Glutamatergic neuron (in vitro differentiated cells): ENCODE data around the gene EIF2S1. TPM values are rescaled to one million over a fixed set of nuclear protein-coding genes. Genes with fewer than 3 reads are reported as not detected.
"Not testable (repeated sequence)": the region's sequence is repeated elsewhere in the genome, so short reads cannot be mapped to it uniquely, and the experiment has no call there.

Experiments used
- DNase-seq: peaks from one replicate; pipeline ENCODE4 v3.0.0; 2022
- H3K27ac Mint-ChIP-seq: one replicate; pipeline ENCODE4 v1.8.0; 2020; ENCODE audit warnings: mild to moderate bottlenecking, mixed read lengths, inconsistent platforms; ENCODE audit not compliant: unreplicated experiment
- H3K27me3 Mint-ChIP-seq: one replicate; pipeline ENCODE4 v1.8.0; 2020; ENCODE audit warnings: mild to moderate bottlenecking, moderate library complexity, mixed read lengths, inconsistent platforms; ENCODE audit not compliant: unreplicated experiment
- H3K36me3 Mint-ChIP-seq: one replicate; pipeline ENCODE4 v1.8.0; 2020; ENCODE audit warnings: mild to moderate bottlenecking, mixed read lengths, inconsistent platforms; ENCODE audit not compliant: unreplicated experiment
- H3K4me1 Mint-ChIP-seq: one replicate; pipeline ENCODE4 v1.8.0; 2020; ENCODE audit warnings: mild to moderate bottlenecking, low read depth, mixed read lengths, inconsistent platforms; ENCODE audit not compliant: unreplicated experiment
- H3K4me3 Mint-ChIP-seq: one replicate; pipeline ENCODE4 v1.8.0; 2020; ENCODE audit warnings: mild to moderate bottlenecking, mixed read lengths, inconsistent platforms; ENCODE audit not compliant: unreplicated experiment
- H3K9me3 Mint-ChIP-seq: one replicate; pipeline ENCODE4 v1.8.0; 2020; ENCODE audit warnings: mild to moderate bottlenecking, moderate library complexity, mixed read lengths, inconsistent platforms; ENCODE audit not compliant: unreplicated experiment
- total RNA-seq: library from RNA; stranded (reverse); fragmentation: NEBNext Ultra II Directional; extraction: Animal tissue kit (Norgen Biotek cat#: 25700); gene quantifications from one replicate; pipeline ENCODE4 v1.2.1, GENCODE V29; 2021; ENCODE audit not compliant: unreplicated experiment
- TF ChIP-seq, protein P1 (sequence below): fragments of 200-600 bp; sonication (generic); IDR thresholded peaks from one replicate; pipeline ENCODE4 v1.5.0; 2021; ENCODE audit not compliant: partially characterized antibody, unreplicated experiment

EIF2S1 gene
- total RNA-seq, 1 donor from 2014 or later: 68.2 TPM

DNA sequence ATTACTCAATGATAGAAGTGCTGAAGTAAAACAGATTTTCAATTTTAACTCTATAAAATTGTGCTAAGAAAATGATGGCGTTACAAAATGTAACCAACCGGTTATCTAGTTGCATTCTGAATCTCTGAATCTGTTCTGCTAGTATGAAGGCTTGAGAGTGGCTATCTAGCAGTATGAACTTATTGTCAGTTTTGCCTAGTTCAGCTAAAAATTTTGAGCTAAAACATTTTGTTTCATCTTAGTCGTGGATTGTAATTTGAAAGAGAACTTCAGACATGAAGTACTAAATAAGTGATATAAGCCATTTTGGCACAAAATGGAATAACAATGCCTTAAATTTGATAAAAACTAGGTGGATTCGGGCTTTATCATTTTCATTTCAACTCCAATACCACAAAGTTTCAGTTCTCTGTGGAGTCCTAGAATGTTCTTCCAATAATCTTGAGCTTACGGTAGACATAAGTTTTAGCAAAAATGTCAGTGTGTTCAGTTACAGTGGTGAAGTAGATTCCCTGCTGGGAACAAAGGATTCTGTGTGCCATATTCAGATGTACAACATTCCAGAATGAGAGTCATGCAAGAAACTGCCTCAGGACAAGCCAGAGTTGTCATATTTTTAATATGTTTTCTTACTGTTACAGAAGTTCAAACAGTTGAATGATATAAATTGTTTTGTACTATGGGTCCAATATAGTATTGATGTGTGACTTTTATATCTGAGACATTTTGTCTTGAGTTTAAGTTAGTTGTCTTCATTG lies 28.6 kb upstream of the EIF2S1 start:
- Mint-ChIP-seq H3K27me3 (peaks cover 2% of the 10 kb centered on the region), H3K9me3 (peaks cover under 1% of the 10 kb centered on the region), H3K4me1 (no peaks in the 10 kb centered on the region), H3K4me3 (no peak overlapping the region), H3K36me3 (peaks cover 10% of the 10 kb centered on the region), H3K27ac (no peak overlapping the region)
- DNase-seq: no peak
- TF ChIP-seq, protein P1, sequence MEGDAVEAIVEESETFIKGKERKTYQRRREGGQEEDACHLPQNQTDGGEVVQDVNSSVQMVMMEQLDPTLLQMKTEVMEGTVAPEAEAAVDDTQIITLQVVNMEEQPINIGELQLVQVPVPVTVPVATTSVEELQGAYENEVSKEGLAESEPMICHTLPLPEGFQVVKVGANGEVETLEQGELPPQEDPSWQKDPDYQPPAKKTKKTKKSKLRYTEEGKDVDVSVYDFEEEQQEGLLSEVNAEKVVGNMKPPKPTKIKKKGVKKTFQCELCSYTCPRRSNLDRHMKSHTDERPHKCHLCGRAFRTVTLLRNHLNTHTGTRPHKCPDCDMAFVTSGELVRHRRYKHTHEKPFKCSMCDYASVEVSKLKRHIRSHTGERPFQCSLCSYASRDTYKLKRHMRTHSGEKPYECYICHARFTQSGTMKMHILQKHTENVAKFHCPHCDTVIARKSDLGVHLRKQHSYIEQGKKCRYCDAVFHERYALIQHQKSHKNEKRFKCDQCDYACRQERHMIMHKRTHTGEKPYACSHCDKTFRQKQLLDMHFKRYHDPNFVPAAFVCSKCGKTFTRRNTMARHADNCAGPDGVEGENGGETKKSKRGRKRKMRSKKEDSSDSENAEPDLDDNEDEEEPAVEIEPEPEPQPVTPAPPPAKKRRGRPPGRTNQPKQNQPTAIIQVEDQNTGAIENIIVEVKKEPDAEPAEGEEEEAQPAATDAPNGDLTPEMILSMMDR: no peak

DNA sequence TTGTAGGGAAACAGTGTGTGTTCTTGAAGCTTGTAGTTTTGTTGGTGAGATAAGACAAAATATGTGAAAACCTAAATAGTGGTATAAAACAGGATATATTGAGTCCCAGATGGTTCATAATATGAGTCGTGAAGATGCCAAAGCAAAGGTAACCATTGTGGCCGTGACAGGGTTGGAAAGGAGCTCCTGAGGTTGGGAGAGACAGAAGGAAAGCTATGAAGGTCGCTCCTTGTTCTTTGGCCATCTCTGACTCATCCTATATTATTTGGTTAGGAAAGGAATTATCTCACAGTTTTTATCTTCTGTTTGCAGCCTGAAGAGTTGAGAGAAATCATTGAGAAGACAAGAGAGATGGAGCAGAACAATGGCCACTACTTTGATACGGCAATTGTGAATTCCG lies 27.7 kb upstream of the EIF2S1 start:
- DNase-seq: no peak
- H3K27ac Mint-ChIP-seq: no peak overlapping the region
- TF ChIP-seq, protein P1: no peak
- H3K36me3 Mint-ChIP-seq: peaks cover 10% of the 10 kb centered on the region
- no peak overlapping the region for H3K4me3 Mint-ChIP-seq
- no peaks in the 10 kb centered on the region for H3K9me3 Mint-ChIP-seq
- peaks cover 1% of the 10 kb centered on the region for H3K27me3 Mint-ChIP-seq
- no peaks in the 10 kb centered on the region for H3K4me1 Mint-ChIP-seq

DNA sequence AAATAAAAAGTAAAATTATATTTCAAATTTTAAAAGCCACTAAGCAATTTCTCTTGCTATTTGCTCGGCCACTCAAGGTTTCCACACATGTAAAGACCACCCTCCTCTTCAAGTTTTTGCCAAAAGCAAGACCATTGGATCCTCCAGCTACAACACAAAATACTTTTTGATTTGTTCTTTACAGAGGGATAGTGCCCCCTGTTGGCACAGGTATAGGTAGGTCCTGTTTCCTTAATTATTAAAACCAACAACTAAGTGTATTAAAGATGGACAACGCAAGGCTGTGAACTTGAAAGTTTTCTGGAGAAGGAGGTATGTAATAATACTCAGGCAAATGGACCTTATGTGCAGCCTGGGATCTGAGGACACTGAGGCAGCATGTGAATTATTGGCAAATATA lies 24.3 kb upstream of the EIF2S1 start:
- H3K4me3 Mint-ChIP-seq: no peak overlapping the region
- H3K27ac Mint-ChIP-seq: no peak overlapping the region
- TF ChIP-seq, protein P1: peak; percentile 54
- peaks cover 5% of the 10 kb centered on the region for H3K36me3 Mint-ChIP-seq
- no peak for DNase-seq
- H3K27me3 Mint-ChIP-seq: no peaks in the 10 kb centered on the region
- no peaks in the 10 kb centered on the region for H3K4me1 Mint-ChIP-seq
- no peaks in the 10 kb centered on the region for H3K9me3 Mint-ChIP-seq

DNA sequence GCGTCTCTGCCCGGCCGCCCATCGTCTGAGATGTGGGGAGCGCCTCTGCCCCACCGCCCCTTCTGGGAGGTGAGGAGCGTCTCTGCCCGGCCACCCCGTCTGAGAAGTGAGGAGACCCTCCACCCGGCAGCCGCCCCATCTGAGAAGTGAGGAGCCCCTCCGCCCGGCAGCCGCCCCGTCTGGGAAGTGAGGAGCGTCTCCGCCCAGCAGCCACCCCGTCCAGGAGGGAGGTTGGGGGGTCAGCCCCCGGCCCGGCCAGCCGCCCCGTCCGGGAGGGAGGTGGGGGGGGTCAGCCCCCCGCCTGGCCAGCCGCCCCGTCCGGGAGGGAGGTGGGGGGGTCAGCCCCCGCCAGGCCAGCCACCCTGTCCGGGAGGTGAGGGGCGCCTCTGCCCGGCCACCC lies 18.9 kb upstream of the EIF2S1 start:
- not testable (repeated sequence) for H3K4me1 Mint-ChIP-seq, H3K36me3 Mint-ChIP-seq, DNase-seq, H3K27ac Mint-ChIP-seq, H3K27me3 Mint-ChIP-seq, H3K4me3 Mint-ChIP-seq, H3K9me3 Mint-ChIP-seq

DNA sequence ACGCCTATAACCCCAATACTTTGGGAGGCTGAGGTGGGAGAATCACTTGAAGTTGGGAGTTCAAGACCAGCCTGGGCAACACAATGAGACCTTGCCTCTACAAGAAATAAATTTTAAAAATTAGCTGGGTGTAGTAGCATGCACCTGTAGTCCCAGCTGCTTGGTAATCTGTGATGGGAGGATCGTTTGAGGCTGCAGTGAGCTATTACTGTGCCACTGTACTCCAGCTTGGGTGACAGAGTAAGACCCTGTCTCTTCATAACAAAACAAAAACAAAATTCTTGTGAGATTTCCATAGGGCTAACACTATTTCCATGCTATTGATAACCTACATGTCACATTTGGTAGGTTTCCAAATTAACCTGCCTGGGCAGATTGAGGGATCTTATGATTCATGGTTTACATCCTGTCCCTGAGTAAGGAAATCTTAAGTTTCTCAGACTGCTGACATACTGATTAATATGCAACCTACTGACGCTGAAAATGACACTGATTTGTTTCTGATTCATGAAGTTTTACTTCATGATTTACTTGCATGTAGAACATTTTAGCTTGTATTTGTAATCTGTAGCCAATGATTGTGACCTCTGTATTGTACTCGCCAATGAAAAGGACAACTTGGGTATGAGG lies 16.4 kb upstream of the EIF2S1 start:
- H3K36me3 Mint-ChIP-seq: peaks cover 5% of the 10 kb centered on the region
- H3K4me1 Mint-ChIP-seq: no peaks in the 10 kb centered on the region
- peaks cover 1% of the 10 kb centered on the region for H3K9me3 Mint-ChIP-seq
- peaks cover 2% of the 10 kb centered on the region for H3K27me3 Mint-ChIP-seq
- TF ChIP-seq, protein P1: no peak
- no peak overlapping the region for H3K4me3 Mint-ChIP-seq
- no peak overlapping the region for H3K27ac Mint-ChIP-seq
- no peak for DNase-seq
